Cardiac muscle cell (in vitro differentiated cells and primary cell): Measurements from ENCODE around the gene ITPRIPL2. TPM values are rescaled to one million over a fixed set of nuclear protein-coding genes. Genes with fewer than 3 reads are reported as not detected.

Source experiments
- DNase-seq, 2 donors: peaks; one replicate each; pipeline versions ENCODE4 v3.0.0 to v3.0.0-alpha.2; 2010 to 2017; ENCODE audit warnings: low read depth in 1 of 2, low spot score in 1 of 2
- H3K27ac ChIP-seq: fragments of 200-600 bp; sonication (generic); 2 replicates; pipeline ENCODE4 v1.5.1; 2016
- H3K27me3 ChIP-seq: fragments of 200-600 bp; sonication (generic); 2 replicates; pipeline ENCODE4 v1.6.0; 2016; ENCODE audit warnings: control low read depth
- H3K36me3 ChIP-seq: fragments of 200-600 bp; sonication (generic); 2 replicates; pipeline ENCODE4 v1.5.1; 2016; ENCODE audit warnings: control low read depth
- H3K4me1 ChIP-seq: fragments of 200-600 bp; sonication (generic); 2 replicates; pipeline ENCODE4 v1.8.1; 2017; ENCODE audit warnings: low read depth, mild to moderate bottlenecking, mixed run types
- H3K4me3 ChIP-seq: fragments of 200-600 bp; sonication (generic); 2 replicates; pipeline ENCODE4 v1.5.1; 2016; ENCODE audit warnings: mild to moderate bottlenecking
- H3K9me3 ChIP-seq: fragments of 200-600 bp; sonication (generic); 2 replicates; pipeline ENCODE4 v1.5.1; 2017; ENCODE audit warnings: low read depth, mild to moderate bottlenecking, control low read depth
- polyA plus RNA-seq: library from polyadenylated mRNA; unstranded; fragments of >200 nt; fragmentation: Nextera tagmentation; extraction: Ambion mirVana; gene quantifications from 2 replicates; pipeline ENCODE4 v1.2.1, GENCODE V29; 2016
- total RNA-seq: library from RNA; depleted of rRNA; stranded (reverse); fragments of >200 nt; gene quantifications from 2 replicates; pipeline ENCODE4 v1.2.3, GENCODE V29; 2016
- TF ChIP-seq, protein P1 (sequence below): IDR thresholded peaks from 2 replicates; pipeline ENCODE4 v1.5.1; 2012; ENCODE audit warnings: low read depth, mild to moderate bottlenecking, low read length

The ITPRIPL2 gene
- total and polyA plus RNA-seq, 2 experiments from 2014 or later, result 2.8 to 9.7 TPM

DNA sequence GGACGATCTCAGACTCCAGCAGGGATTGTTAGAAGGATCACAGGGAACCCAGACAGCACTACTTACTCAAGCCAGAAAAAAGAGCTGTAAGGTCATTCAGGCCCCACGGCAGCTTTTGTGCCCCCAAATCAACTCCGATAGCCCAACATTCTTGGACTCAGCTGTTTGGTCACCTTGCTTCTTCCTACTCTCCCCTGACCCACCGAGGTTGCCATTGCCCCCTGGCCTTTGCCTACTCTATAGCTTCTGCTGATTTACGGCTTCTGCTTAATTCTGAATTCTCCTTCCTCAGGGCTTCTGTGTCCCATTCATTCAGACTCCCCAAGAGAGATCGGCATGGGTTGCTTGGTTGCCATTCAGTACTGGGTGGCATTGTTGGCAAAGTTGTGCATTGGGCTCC lies 8.6 kb upstream of the ITPRIPL2 start:
- Histone ChIP-seq H3K4me3 (no peak overlapping the region), H3K27ac (no peak overlapping the region)
- TF ChIP-seq, protein P1, sequence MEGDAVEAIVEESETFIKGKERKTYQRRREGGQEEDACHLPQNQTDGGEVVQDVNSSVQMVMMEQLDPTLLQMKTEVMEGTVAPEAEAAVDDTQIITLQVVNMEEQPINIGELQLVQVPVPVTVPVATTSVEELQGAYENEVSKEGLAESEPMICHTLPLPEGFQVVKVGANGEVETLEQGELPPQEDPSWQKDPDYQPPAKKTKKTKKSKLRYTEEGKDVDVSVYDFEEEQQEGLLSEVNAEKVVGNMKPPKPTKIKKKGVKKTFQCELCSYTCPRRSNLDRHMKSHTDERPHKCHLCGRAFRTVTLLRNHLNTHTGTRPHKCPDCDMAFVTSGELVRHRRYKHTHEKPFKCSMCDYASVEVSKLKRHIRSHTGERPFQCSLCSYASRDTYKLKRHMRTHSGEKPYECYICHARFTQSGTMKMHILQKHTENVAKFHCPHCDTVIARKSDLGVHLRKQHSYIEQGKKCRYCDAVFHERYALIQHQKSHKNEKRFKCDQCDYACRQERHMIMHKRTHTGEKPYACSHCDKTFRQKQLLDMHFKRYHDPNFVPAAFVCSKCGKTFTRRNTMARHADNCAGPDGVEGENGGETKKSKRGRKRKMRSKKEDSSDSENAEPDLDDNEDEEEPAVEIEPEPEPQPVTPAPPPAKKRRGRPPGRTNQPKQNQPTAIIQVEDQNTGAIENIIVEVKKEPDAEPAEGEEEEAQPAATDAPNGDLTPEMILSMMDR, result no peak

DNA sequence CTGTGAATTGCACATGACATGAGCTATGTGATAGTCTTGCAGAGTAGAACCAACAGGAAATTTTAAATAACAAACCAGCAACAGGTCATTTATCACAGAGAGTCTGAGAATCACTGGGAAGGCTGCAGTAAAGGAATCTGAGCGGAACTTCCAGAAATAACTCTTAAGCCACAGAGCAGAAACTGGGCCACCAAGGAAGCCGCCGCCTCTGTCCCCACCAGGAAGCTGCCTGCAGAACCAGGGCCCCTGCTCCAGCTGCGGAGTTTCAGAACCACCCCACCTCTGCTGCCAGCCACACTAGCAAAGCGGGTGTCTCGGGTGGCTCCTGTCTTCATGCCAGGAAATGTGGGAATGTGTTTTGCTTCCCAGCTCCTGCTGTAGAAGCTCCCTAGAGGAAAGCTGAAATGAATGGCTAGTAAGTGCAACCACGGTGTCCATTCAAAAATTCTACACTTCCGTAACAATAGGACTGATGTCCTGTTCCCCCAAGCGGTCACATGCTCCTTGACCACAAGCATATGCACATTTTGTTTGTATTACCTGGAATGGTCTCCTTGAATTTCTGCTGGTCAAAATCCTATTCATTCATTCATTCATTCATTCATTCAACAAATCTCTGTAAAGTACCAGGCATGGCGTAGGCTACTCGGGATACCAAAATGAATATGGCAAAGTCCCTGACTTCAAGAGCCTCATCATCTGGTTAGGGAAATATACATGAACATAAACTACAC lies 7.7 kb upstream of the ITPRIPL2 start:
- Histone ChIP-seq H3K27me3 (no peaks in the 10 kb centered on the region), H3K27ac (no peak overlapping the region), H3K4me1 (no peaks in the 10 kb centered on the region), H3K36me3 (no peaks in the 10 kb centered on the region), H3K9me3 (no peaks in the 10 kb centered on the region), H3K4me3 (no peak overlapping the region)
- DNase-seq, result no peak
- TF ChIP-seq, protein P1, result no peak

More for the DNA sequence above, 8.6 kb upstream of the ITPRIPL2 start:
- Histone ChIP-seq H3K27me3 (no peaks in the 10 kb centered on the region), H3K36me3 (no peaks in the 10 kb centered on the region), H3K9me3 (no peaks in the 10 kb centered on the region), H3K4me1 (no peaks in the 10 kb centered on the region)
- no peak for DNase-seq

DNA sequence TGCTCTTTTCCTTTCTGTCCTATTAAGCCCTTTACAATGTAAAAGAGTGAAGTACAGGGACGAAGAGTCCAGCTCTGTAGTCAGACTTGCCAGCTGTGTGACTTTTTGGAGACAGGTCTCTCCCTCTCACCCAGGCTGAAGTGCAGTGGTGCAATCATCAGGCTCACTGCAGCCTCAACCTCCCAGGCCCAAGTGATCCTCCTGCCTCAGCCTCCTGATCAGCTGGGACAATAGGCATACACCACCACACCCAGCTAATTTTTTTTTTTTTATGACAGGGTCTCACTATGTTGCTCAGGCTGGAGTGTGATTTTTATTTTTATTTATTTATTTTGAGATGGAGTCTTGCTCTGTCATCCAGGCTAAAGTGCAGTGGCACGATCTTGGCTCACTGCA lies 7.1 kb upstream of the ITPRIPL2 start:
- DNase-seq, result no peak
- H3K9me3 ChIP-seq, result no peaks in the 10 kb centered on the region
- no peaks in the 10 kb centered on the region for H3K27me3 ChIP-seq
- no peaks in the 10 kb centered on the region for H3K4me1 ChIP-seq
- no peak overlapping the region for H3K4me3 ChIP-seq
- no peak overlapping the region for H3K27ac ChIP-seq
- TF ChIP-seq, protein P1, result no peak
- no peaks in the 10 kb centered on the region for H3K36me3 ChIP-seq

DNA sequence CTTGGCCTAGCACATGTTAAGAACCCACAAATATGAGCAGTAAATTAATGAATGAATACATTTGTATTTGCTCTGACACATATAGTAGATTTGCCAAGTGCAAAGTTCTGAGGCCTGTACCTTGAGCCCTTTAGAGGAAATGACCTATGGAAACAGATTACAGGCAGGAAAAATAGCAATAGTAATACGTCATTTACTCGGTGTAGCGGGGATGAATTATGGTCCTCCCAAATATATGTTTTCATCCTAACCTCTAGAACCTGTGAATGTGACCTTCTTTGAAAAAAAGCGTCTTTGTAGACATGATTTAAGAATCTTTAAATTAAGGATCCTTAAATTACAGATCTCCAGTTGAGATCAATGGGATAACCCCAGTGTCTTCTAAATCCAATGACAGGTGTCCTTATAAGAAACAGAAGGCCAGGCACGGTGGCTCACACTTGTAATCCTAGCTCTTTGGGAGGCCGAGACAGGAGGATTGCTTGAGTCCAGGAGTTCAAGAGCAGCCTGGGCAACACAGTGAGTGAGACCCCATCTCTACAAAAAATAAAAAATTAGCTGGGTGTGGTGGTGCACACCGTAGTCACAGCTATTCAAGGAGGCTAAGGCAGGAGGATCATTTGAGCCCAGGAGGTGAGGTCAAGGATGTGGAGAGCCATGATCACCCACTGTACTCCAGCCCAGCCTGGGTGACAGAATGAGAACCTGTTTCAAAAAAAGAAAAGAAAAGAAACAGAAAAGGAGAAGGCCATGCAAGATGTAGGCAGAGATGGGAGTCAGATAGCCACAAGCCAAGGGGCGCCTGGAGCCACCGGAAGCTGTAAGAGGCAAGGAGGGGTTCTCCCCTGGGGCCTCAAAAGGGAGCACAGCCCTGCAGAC lies 5.1 kb upstream of the ITPRIPL2 start:
- Histone ChIP-seq H3K9me3 (no peaks in the 10 kb centered on the region), H3K36me3 (no peaks in the 10 kb centered on the region), H3K4me3 (no peak overlapping the region), H3K27me3 (no peaks in the 10 kb centered on the region), H3K27ac (no peak overlapping the region), H3K4me1 (no peaks in the 10 kb centered on the region)
- TF ChIP-seq, protein P1, result no peak
- no peak for DNase-seq

DNA sequence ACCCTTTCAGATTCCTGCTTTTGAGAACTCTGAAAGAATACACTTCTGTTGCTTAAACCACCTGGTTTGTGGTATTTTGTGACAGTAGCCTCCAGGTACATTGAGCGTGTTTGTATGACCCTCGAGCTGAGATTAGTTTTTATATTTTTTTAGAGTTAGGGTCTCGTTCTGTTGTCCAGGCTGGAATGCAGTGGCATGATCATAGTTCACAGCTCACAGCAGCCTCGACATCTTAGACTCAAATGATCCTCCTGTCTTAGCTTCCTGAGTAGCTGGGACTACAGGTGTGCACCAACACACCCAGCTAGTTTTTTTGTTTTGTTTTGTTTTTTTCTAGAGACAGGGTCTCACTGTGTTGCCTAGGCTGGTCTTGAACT lies 4.5 kb upstream of the ITPRIPL2 start:
- Histone ChIP-seq H3K9me3 (no peaks in the 10 kb centered on the region), H3K4me3 (no peak overlapping the region), H3K27me3 (peaks cover 1% of the 10 kb centered on the region), H3K27ac (no peak overlapping the region), H3K4me1 (no peaks in the 10 kb centered on the region), H3K36me3 (no peaks in the 10 kb centered on the region)
- DNase-seq, result no peak
- TF ChIP-seq, protein P1, result no peak
